HepG2 (cell line): Measurements from ENCODE around the gene INHA. TPM values are rescaled to one million over a fixed set of nuclear protein-coding genes. Genes with fewer than 3 reads are reported as not detected.

ENCODE experiments used
- ARNTL ChIP-seq: sonication (generic); formaldehyde crosslinking; IDR thresholded peaks from 2 replicates; pipeline ENCODE4 v1.4.0; 2020; ENCODE audit warnings: mild to moderate bottlenecking, missing genetic modification reagents
- FOXM1 ChIP-seq: sonication (generic); formaldehyde crosslinking; IDR thresholded peaks from 2 replicates; pipeline ENCODE4 v1.5.0; 2020; ENCODE audit warnings: missing genetic modification reagents
- FOXO1 ChIP-seq: sonication (generic); formaldehyde crosslinking; IDR thresholded peaks from 2 replicates; pipeline ENCODE4 v1.4.0; 2020; ENCODE audit warnings: missing genetic modification reagents
- HHEX ChIP-seq: IDR thresholded peaks from 2 replicates; pipeline ENCODE4 v1.6.1; 2016; ENCODE audit warnings: control low read depth
- KAT7 ChIP-seq: IDR thresholded peaks from 2 replicates; pipeline ENCODE4 v1.6.1; 2018; ENCODE audit warnings: borderline replicate concordance, missing compliant biosample characterization
- ONECUT2 ChIP-seq: sonication (generic); formaldehyde crosslinking; IDR thresholded peaks from 2 replicates; pipeline ENCODE4 v1.4.0; 2020; ENCODE audit warnings: missing genetic modification reagents
- REPIN1 ChIP-seq: sonication (generic); formaldehyde crosslinking; IDR thresholded peaks from 2 replicates; pipeline ENCODE4 v1.8.0; 2022; ENCODE audit warnings: missing genetic modification reagents, low read depth, mild to moderate bottlenecking, borderline replicate concordance
- RFX3 ChIP-seq: IDR thresholded peaks from 2 replicates; pipeline ENCODE4 v1.6.1; 2016; ENCODE audit warnings: missing biosample characterization, missing genetic modification reagents
- SETDB1 ChIP-seq: sonication (generic); formaldehyde crosslinking; IDR thresholded peaks from 2 replicates; pipeline ENCODE4 v1.5.1; 2020; ENCODE audit warnings: missing genetic modification reagents, mild to moderate bottlenecking, borderline replicate concordance
- WIZ ChIP-seq: sonication (generic); formaldehyde crosslinking; IDR thresholded peaks from 2 replicates; pipeline ENCODE4 v1.5.1; 2020; ENCODE audit warnings: mild to moderate bottlenecking, missing genetic modification reagents
- ZFP36L2 ChIP-seq: sonication (generic); formaldehyde crosslinking; IDR thresholded peaks from 2 replicates; pipeline ENCODE4 v1.4.0; 2020; ENCODE audit warnings: missing genetic modification reagents
- ZFP37 ChIP-seq: sonication (generic); formaldehyde crosslinking; IDR thresholded peaks from 2 replicates; pipeline ENCODE4 v1.4.0; 2020; ENCODE audit warnings: missing genetic modification reagents, borderline replicate concordance
- ZNF160 ChIP-seq: sonication (generic); formaldehyde crosslinking; IDR thresholded peaks from 2 replicates; pipeline ENCODE4 v1.8.0; 2022; ENCODE audit warnings: mild to moderate bottlenecking, inconsistent platforms, missing genetic modification reagents
- ZNF296 ChIP-seq: sonication (generic); formaldehyde crosslinking; conservative IDR thresholded peaks from 2 replicates; pipeline ENCODE4 v1.5.0; 2020; ENCODE audit warnings: mild to moderate bottlenecking, missing genetic modification reagents
- ZNF350 ChIP-seq: sonication (generic); formaldehyde crosslinking; IDR thresholded peaks from 2 replicates; pipeline ENCODE4 v1.4.0; 2020; ENCODE audit warnings: mild to moderate bottlenecking, low read depth, missing genetic modification reagents, borderline replicate concordance
- ZNF747 ChIP-seq: sonication (generic); formaldehyde crosslinking; IDR thresholded peaks from 2 replicates; pipeline ENCODE4 v1.8.1; 2023; ENCODE audit warnings: missing genetic modification reagents, mild to moderate bottlenecking, borderline replicate concordance
- ZNF878 ChIP-seq: sonication (generic); formaldehyde crosslinking; IDR thresholded peaks from 2 replicates; pipeline ENCODE4 v1.8.1; 2023; ENCODE audit warnings: mild to moderate bottlenecking, missing genetic modification reagents, moderate library complexity
- polyA plus RNA-seq, 8 experiments: library from polyadenylated mRNA; depleted of rRNA in 3 of 8; stranded (reverse) in 7 of 8; unstranded in 1 of 8; fragments of >200 nt; fragmentation: Illumina TruSeq in 4 of 8; extraction: Trizol in 4 of 8; gene quantifications; 2 replicates each; pipeline versions ENCODE4 v1.2.1 to v1.2.3, GENCODE V29; 2011 to 2016; ENCODE audit warnings: low read depth in 4 of 8, missing spikeins in 1 of 8, mixed read lengths in 1 of 8; ENCODE audit not compliant: insufficient read depth in 1 of 8
- total RNA-seq, 5 experiments: library from RNA; depleted of rRNA; stranded (reverse); fragments of >200 nt; fragmentation: Illumina TruSeq; extraction: Trizol; gene quantifications; 2 replicates each; pipeline ENCODE4 v1.2.3, GENCODE V29; 2016; ENCODE audit warnings: low read depth in 1 of 5
- TF ChIP-seq, protein P1 (sequence below): sonication (generic); formaldehyde crosslinking; IDR thresholded peaks from 2 replicates; pipeline ENCODE4 v1.8.0; 2022; ENCODE audit warnings: missing genetic modification reagents, mild to moderate bottlenecking, moderate library complexity, borderline replicate concordance
- TF ChIP-seq, protein P2 (sequence below): fragments of 450-650 bp; IDR thresholded peaks from 2 replicates; pipeline ENCODE4 v1.6.1; 2016
- TF ChIP-seq, protein P3 (sequence below): IDR thresholded peaks from 2 replicates; pipeline ENCODE4 v1.6.1; 2012; ENCODE audit warnings: low read depth, low read length, improper control_type of control experiment
- TF ChIP-seq, protein P4 (sequence below): sonication (generic); formaldehyde crosslinking; IDR thresholded peaks from 2 replicates; pipeline ENCODE4 v1.8.0; 2022; ENCODE audit warnings: low read depth, missing genetic modification reagents
- TF ChIP-seq, protein P5 (sequence below): sonication (generic); formaldehyde crosslinking; IDR thresholded peaks from 2 replicates; pipeline ENCODE4 v1.5.0; 2020; ENCODE audit warnings: missing genetic modification reagents

INHA gene
- total and polyA plus RNA-seq, 2 of the 13 experiments (the other 11 are each of a cell fraction or from before 2014, with no cell fraction given) = 4.1 to 15.2 TPM

DNA sequence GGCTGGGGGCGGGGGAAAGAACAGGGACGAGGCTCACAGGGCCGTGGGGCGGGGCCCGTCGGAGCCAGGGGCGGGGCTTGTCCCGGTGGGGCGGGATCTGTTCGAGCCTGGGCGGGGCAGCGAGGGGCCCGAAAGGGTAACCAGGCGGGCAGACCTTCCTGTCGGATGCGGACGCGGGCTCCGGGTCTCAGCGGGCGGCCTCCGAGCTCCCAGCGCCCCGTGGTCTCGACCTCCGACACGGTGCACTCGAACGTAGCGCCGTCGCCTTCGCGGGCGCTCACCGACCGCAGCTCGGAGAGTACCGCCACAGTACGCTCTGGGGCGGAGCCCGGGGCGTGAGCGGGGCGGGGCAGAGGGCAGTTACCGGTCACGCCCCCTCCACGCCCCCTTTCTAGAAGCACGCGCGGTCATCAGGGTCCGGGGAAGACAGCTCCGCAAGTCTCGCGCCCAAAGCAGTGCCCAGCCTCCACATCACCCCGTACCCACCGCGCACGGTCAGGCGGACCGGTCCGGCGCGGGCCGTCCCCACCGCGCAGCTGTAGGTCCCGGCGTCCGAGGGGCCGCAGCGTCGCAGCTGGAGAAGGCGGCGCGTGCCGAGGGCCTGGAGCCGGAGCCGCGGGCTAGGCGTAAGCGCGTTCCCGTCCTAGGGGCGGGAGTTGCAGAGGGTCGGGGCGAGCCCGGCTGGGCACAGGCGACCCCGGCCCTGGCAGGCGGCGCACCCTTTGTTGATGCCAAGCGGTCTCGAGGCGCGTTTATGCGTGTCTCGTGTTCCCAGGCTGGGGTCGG lies 19.5 kb upstream of the INHA start (continued):
- TF ChIP-seq, protein P1, sequence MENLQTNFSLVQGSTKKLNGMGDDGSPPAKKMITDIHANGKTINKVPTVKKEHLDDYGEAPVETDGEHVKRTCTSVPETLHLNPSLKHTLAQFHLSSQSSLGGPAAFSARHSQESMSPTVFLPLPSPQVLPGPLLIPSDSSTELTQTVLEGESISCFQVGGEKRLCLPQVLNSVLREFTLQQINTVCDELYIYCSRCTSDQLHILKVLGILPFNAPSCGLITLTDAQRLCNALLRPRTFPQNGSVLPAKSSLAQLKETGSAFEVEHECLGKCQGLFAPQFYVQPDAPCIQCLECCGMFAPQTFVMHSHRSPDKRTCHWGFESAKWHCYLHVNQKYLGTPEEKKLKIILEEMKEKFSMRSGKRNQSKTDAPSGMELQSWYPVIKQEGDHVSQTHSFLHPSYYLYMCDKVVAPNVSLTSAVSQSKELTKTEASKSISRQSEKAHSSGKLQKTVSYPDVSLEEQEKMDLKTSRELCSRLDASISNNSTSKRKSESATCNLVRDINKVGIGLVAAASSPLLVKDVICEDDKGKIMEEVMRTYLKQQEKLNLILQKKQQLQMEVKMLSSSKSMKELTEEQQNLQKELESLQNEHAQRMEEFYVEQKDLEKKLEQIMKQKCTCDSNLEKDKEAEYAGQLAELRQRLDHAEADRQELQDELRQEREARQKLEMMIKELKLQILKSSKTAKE = peak; percentile 16; the same call in 1 of the 2 replicates
- TF ChIP-seq ONECUT2 = no peak; the same call in 1 of the 2 replicates
- TF ChIP-seq, protein P2, sequence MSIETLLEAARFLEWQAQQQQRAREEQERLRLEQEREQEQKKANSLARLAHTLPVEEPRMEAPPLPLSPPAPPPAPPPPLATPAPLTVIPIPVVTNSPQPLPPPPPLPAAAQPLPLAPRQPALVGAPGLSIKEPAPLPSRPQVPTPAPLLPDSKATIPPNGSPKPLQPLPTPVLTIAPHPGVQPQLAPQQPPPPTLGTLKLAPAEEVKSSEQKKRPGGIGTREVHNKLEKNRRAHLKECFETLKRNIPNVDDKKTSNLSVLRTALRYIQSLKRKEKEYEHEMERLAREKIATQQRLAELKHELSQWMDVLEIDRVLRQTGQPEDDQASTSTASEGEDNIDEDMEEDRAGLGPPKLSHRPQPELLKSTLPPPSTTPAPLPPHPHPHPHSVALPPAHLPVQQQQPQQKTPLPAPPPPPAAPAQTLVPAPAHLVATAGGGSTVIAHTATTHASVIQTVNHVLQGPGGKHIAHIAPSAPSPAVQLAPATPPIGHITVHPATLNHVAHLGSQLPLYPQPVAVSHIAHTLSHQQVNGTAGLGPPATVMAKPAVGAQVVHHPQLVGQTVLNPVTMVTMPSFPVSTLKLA = peak; percentile 36
- TF ChIP-seq FOXO1 = no peak; the same call in 1 of the 2 replicates
- peak; percentile 96 for TF ChIP-seq ZNF747
- TF ChIP-seq, protein P3, sequence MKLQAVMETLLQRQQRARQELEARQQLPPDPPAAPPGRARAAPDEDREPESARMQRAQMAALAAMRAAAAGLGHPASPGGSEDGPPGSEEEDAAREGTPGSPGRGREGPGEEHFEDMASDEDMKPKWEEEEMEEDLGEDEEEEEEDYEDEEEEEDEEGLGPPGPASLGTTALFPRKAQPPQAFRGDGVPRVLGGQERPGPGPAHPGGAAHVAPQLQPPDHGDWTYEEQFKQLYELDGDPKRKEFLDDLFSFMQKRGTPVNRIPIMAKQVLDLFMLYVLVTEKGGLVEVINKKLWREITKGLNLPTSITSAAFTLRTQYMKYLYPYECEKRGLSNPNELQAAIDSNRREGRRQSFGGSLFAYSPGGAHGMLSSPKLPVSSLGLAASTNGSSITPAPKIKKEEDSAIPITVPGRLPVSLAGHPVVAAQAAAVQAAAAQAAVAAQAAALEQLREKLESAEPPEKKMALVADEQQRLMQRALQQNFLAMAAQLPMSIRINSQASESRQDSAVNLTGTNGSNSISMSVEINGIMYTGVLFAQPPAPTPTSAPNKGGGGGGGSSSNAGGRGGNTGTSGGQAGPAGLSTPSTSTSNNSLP = no peak
- TF ChIP-seq REPIN1 = peak; percentile 66
- TF ChIP-seq ZNF296 = peak; percentile 85; the same call in 1 of the 2 replicates
- TF ChIP-seq ZFP36L2 (CRISPR knock-in tag) = no peak
- TF ChIP-seq ZNF878 = no peak
- no peak for TF ChIP-seq HHEX
- no peak; the same call in 1 of the 2 replicates for TF ChIP-seq WIZ
- peak; percentile 57 for TF ChIP-seq ZNF350 (CRISPR knock-in tag)
- TF ChIP-seq SETDB1 (CRISPR knock-in tag) = no peak
- TF ChIP-seq, protein P4, sequence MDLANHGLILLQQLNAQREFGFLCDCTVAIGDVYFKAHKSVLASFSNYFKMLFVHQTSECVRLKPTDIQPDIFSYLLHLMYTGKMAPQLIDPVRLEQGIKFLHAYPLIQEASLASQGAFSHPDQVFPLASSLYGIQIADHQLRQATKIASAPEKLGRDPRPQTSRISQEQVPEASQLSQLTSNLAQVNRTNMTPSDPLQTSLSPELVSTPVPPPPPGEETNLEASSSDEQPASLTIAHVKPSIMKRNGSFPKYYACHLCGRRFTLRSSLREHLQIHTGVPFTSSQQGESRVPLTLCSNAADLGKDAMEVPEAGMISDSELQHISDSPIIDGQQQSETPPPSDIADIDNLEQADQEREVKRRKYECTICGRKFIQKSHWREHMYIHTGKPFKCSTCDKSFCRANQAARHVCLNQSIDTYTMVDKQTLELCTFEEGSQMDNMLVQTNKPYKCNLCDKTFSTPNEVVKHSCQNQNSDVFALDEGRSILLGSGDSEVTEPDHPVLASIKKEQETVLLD (CRISPR knock-in tag) = no peak; the same call in 1 of the 2 replicates
- no peak; the same call in none of the 2 replicates for TF ChIP-seq ZNF160
- TF ChIP-seq, protein P5, sequence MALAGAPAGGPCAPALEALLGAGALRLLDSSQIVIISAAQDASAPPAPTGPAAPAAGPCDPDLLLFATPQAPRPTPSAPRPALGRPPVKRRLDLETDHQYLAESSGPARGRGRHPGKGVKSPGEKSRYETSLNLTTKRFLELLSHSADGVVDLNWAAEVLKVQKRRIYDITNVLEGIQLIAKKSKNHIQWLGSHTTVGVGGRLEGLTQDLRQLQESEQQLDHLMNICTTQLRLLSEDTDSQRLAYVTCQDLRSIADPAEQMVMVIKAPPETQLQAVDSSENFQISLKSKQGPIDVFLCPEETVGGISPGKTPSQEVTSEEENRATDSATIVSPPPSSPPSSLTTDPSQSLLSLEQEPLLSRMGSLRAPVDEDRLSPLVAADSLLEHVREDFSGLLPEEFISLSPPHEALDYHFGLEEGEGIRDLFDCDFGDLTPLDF (CRISPR knock-in tag) = no peak
- TF ChIP-seq FOXM1 = 0 out of 2 replicates have a peak, but pooled peaks have one; percentile 9
- no peak for TF ChIP-seq KAT7
- TF ChIP-seq ARNTL (CRISPR knock-in tag) = peak; percentile 80
- TF ChIP-seq ZFP37 (CRISPR knock-in tag) = no peak; the same call in 1 of the 2 replicates
- TF ChIP-seq RFX3 (CRISPR knock-in tag) = no peak
